Astrocyte (in vitro differentiated cells and primary cell): ENCODE results near the gene FHIT. TPM values are rescaled to one million over a fixed set of nuclear protein-coding genes. Genes with fewer than 3 reads are reported as not detected.

Experiments
- DNase-seq: peaks from one replicate; pipeline ENCODE4 v3.0.0-alpha.2; 2010; ENCODE audit warnings: low read depth
- FAIRE-seq: peaks from 2 replicates; lab custom pipeline; 2011; peaks lifted over from hg19 to GRCh38; lab: Jason Lieb, UNC
- H2AFZ ChIP-seq: 2 replicates; pipeline ENCODE4 v1.6.0; 2012; ENCODE audit warnings: low read depth, low read length, inconsistent platforms
- H3K27ac ChIP-seq: 2 replicates; pipeline ENCODE4 v1.5.1; 2011; ENCODE audit warnings: low read depth, low read length, inconsistent platforms
- H3K27me3 ChIP-seq: 2 replicates; pipeline ENCODE4 v1.6.0; 2011; ENCODE audit warnings: low read length, inconsistent platforms; ENCODE audit not compliant: insufficient read depth
- H3K36me3 ChIP-seq: 2 replicates; pipeline ENCODE4 v1.5.1; 2011; ENCODE audit warnings: low read length, inconsistent platforms; ENCODE audit not compliant: insufficient read depth
- H3K4me1 ChIP-seq: 2 replicates; pipeline ENCODE4 v1.5.1; 2011; ENCODE audit warnings: low read length, inconsistent platforms; ENCODE audit not compliant: insufficient read depth
- H3K4me2 ChIP-seq: 2 replicates; pipeline ENCODE4 v1.6.0; 2012; ENCODE audit warnings: low read length, inconsistent platforms
- H3K4me3 ChIP-seq: 2 replicates; pipeline ENCODE4 v1.5.1; 2011; ENCODE audit warnings: low read depth, mild to moderate bottlenecking, low read length, inconsistent platforms; ENCODE audit not compliant: insufficient read depth
- H3K79me2 ChIP-seq: 2 replicates; pipeline ENCODE4 v1.6.0; 2012; ENCODE audit warnings: mild to moderate bottlenecking, low read length, inconsistent platforms; ENCODE audit not compliant: insufficient read depth
- H3K9ac ChIP-seq: 2 replicates; pipeline ENCODE4 v1.6.0; 2012; ENCODE audit warnings: mild to moderate bottlenecking, low read length, inconsistent platforms
- H3K9me3 ChIP-seq: 2 replicates; pipeline ENCODE4 v1.5.1; 2012; ENCODE audit warnings: low read depth, mild to moderate bottlenecking, low read length, inconsistent platforms; ENCODE audit not compliant: insufficient read depth
- H4K20me1 ChIP-seq: 2 replicates; pipeline ENCODE4 v1.6.0; 2012; ENCODE audit warnings: low read length, inconsistent platforms; ENCODE audit not compliant: insufficient read depth
- H3K27ac Mint-ChIP-seq: one replicate; pipeline ENCODE4 v1.8.0; 2021; ENCODE audit warnings: mild to moderate bottlenecking, mixed read lengths; ENCODE audit not compliant: unreplicated experiment
- H3K27me3 Mint-ChIP-seq: one replicate; pipeline ENCODE4 v1.8.0; 2021; ENCODE audit warnings: low read depth, mixed read lengths; ENCODE audit not compliant: unreplicated experiment
- H3K36me3 Mint-ChIP-seq: one replicate; pipeline ENCODE4 v1.8.0; 2021; ENCODE audit warnings: low read depth, mixed read lengths; ENCODE audit not compliant: unreplicated experiment
- H3K4me1 Mint-ChIP-seq: one replicate; pipeline ENCODE4 v1.8.0; 2021; ENCODE audit warnings: low read depth, mixed read lengths; ENCODE audit not compliant: unreplicated experiment
- H3K4me3 Mint-ChIP-seq: one replicate; pipeline ENCODE4 v1.8.0; 2021; ENCODE audit warnings: mild to moderate bottlenecking, moderate library complexity, mixed read lengths; ENCODE audit not compliant: unreplicated experiment
- H3K9me3 Mint-ChIP-seq: one replicate; pipeline ENCODE4 v1.8.0; 2021; ENCODE audit warnings: mild to moderate bottlenecking, mixed read lengths; ENCODE audit not compliant: unreplicated experiment
- CTCF ChIP-seq: IDR thresholded peaks from 2 replicates; pipeline ENCODE4 v1.5.1; 2011; ENCODE audit warnings: low read depth, mild to moderate bottlenecking, inconsistent platforms, low read length, moderate library complexity; ENCODE audit not compliant: insufficient read depth
- EZH2 ChIP-seq: IDR thresholded peaks from 2 replicates; pipeline ENCODE4 v1.6.1; 2012; ENCODE audit warnings: mild to moderate bottlenecking, low read length, inconsistent platforms; ENCODE audit not compliant: insufficient read depth
- total RNA-seq: library from RNA; stranded (reverse); gene quantifications from 2 replicates; pipeline ENCODE4 v1.2.1, GENCODE V29; 2021

FHIT gene
- total RNA-seq, 1 donor from 2014 or later: 6.7 TPM

GRCh38 chr3:60631509-60631908 lies 619.7 kb downstream of the FHIT start:
- H3K27me3 Mint-ChIP-seq: peaks cover 4% of the 10 kb centered on the region
- H3K4me1 ChIP-seq: no peaks in the 10 kb centered on the region
- no peaks in the 10 kb centered on the region for H3K79me2 ChIP-seq
- no peak overlapping the region for H3K27ac Mint-ChIP-seq
- peaks cover 2% of the 10 kb centered on the region for H3K4me1 Mint-ChIP-seq
- TF ChIP-seq CTCF: no peak
- TF ChIP-seq EZH2: no peak
- no peaks in the 10 kb centered on the region for H3K36me3 ChIP-seq
- DNase-seq (no peak), FAIRE-seq (no peak)
- no peaks in the 10 kb centered on the region for H3K9me3 Mint-ChIP-seq
- no peak overlapping the region for H3K9ac ChIP-seq
- no peaks in the 10 kb centered on the region for H3K36me3 Mint-ChIP-seq
- H4K20me1 ChIP-seq: no peaks in the 10 kb centered on the region
- no peak overlapping the region for H2AFZ ChIP-seq
- H3K9me3 ChIP-seq: no peaks in the 10 kb centered on the region
- peaks cover 3% of the 10 kb centered on the region for H3K27me3 ChIP-seq
- H3K4me3 ChIP-seq: no peak overlapping the region
- no peak overlapping the region for H3K4me2 ChIP-seq
- no peak overlapping the region for H3K4me3 Mint-ChIP-seq
- no peak overlapping the region for H3K27ac ChIP-seq

DNA sequence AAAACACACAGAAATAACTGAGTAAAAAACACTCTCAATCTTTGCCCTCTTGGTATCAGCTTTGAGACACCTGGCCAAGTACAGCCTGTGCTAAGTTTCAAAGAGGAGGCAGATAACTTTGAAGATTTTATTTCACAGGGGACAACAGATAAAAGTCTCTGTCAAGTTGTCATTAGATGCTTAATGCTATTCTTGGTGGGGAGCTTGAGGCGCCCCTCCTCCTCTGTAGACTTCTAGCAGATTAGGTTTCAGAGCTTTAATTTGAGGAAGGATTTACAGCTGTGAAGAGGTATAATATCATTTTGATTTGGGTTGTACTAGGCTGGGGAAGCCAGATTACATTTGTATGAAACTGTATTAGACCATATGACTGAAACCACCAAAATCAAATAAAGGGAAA lies 620.3 kb downstream of the FHIT start:
- FAIRE-seq: no peak
- no peak overlapping the region for H3K27ac Mint-ChIP-seq
- H3K36me3 Mint-ChIP-seq: no peaks in the 10 kb centered on the region
- Histone ChIP-seq H4K20me1 (no peaks in the 10 kb centered on the region), H2AFZ (no peak overlapping the region), H3K9ac (no peak overlapping the region), H3K36me3 (no peaks in the 10 kb centered on the region), H3K27me3 (peaks cover 3% of the 10 kb centered on the region), H3K4me1 (no peaks in the 10 kb centered on the region), H3K9me3 (no peaks in the 10 kb centered on the region), H3K4me3 (no peak overlapping the region), H3K27ac (no peak overlapping the region), H3K4me2 (no peak overlapping the region), H3K79me2 (no peaks in the 10 kb centered on the region)
- no peak for DNase-seq
- no peaks in the 10 kb centered on the region for H3K9me3 Mint-ChIP-seq
- H3K4me3 Mint-ChIP-seq: no peak overlapping the region
- peaks cover 4% of the 10 kb centered on the region for H3K27me3 Mint-ChIP-seq
- no peak for TF ChIP-seq EZH2
- no peak for TF ChIP-seq CTCF
- peaks cover 2% of the 10 kb centered on the region for H3K4me1 Mint-ChIP-seq

DNA sequence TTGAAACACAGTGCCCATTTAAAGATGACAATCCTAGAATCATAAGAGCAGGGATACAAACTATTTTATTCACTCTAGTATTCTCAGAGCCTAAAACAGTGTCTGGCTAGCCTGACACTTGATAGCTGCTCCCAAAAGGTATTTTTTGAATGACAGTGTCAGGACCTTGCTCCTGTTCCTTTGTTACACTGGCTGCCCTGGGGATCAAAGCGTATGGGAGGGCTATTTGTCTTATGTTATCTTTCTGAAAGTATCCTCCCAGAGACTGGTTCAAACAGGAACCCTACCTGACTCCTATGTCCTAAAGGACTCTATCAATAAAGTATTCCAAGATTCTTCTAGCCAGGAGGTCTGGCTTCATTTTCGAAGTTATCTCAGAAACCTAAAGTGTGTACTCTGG lies 621.4 kb downstream of the FHIT start:
- TF ChIP-seq CTCF: no peak
- no peak for TF ChIP-seq EZH2
- no peak for FAIRE-seq
- Histone ChIP-seq H3K27ac (no peak overlapping the region), H3K9ac (no peak overlapping the region), H3K4me2 (no peak overlapping the region), H3K4me1 (no peaks in the 10 kb centered on the region), H3K27me3 (peaks cover 3% of the 10 kb centered on the region), H3K36me3 (no peaks in the 10 kb centered on the region), H3K79me2 (no peaks in the 10 kb centered on the region), H3K9me3 (no peaks in the 10 kb centered on the region), H4K20me1 (no peaks in the 10 kb centered on the region), H2AFZ (no peak overlapping the region), H3K4me3 (no peak overlapping the region)
- H3K27ac Mint-ChIP-seq: no peak overlapping the region
- DNase-seq: no peak
- H3K9me3 Mint-ChIP-seq: peaks cover 2% of the 10 kb centered on the region
- no peaks in the 10 kb centered on the region for H3K4me1 Mint-ChIP-seq
- H3K27me3 Mint-ChIP-seq: peaks cover 4% of the 10 kb centered on the region
- no peak overlapping the region for H3K4me3 Mint-ChIP-seq
- H3K36me3 Mint-ChIP-seq: no peaks in the 10 kb centered on the region
